DND-41 (cell line): ENCODE data around the gene KHK.

Experiments used
- ATAC-seq: fragments of 200-7000 bp; cut with Tn5 transposase; 3 replicates; pipeline ENCODE4 v1.9.1; 2021; ENCODE audit warnings: low read depth; ENCODE audit not compliant: insufficient read depth
- DNase-seq: peaks from one replicate; pipeline ENCODE4 v3.0.0-alpha.2; 2020
- H2AFZ ChIP-seq: 2 replicates; pipeline ENCODE4 v1.6.0; 2012; ENCODE audit warnings: low read depth, low read length
- H3K27ac ChIP-seq: 2 replicates; pipeline ENCODE4 v1.5.1; 2012; ENCODE audit warnings: low read length, inconsistent platforms
- H3K27me3 ChIP-seq: fragments of 200-600 bp; sonication (generic); 2 replicates; pipeline ENCODE4 v1.6.0; 2012; ENCODE audit warnings: low read length, mild to moderate bottlenecking, inconsistent platforms; ENCODE audit not compliant: insufficient read depth, poor library complexity
- H3K36me3 ChIP-seq: 2 replicates; pipeline ENCODE4 v1.5.1; 2012; ENCODE audit warnings: low read length, inconsistent platforms; ENCODE audit not compliant: insufficient read depth
- H3K4me1 ChIP-seq: 2 replicates; pipeline ENCODE4 v1.5.1; 2012; ENCODE audit warnings: mild to moderate bottlenecking, low read length; ENCODE audit not compliant: insufficient read depth
- H3K4me2 ChIP-seq: 2 replicates; pipeline ENCODE4 v1.6.0; 2012; ENCODE audit warnings: mild to moderate bottlenecking, moderate library complexity, low read length, inconsistent platforms; ENCODE audit not compliant: insufficient read depth
- H3K4me3 ChIP-seq, 2 experiments: fragments of 200-600 bp in 1 of 2; shearing (Covaris generic) in 1 of 2; 2 replicates each; pipeline ENCODE4 v1.5.1; 2012 to 2016; ENCODE audit warnings: inconsistent platforms in 2 of 2, low read length in 2 of 2, mild to moderate bottlenecking in 2 of 2, low read depth in 1 of 2, moderate library complexity in 1 of 2
- H3K79me2 ChIP-seq: 2 replicates; pipeline ENCODE4 v1.6.0; 2012; ENCODE audit warnings: low read length, inconsistent platforms; ENCODE audit not compliant: insufficient read depth
- H3K9ac ChIP-seq: 2 replicates; pipeline ENCODE4 v1.6.0; 2012; ENCODE audit warnings: low read depth, mild to moderate bottlenecking, inconsistent platforms, low read length, moderate library complexity
- H3K9me3 ChIP-seq: 2 replicates; pipeline ENCODE4 v1.5.1; 2012; ENCODE audit warnings: low read length, moderate library complexity, mild to moderate bottlenecking, inconsistent platforms; ENCODE audit not compliant: insufficient read depth, severe bottlenecking
- H4K20me1 ChIP-seq: 2 replicates; pipeline ENCODE4 v1.6.0; 2012; ENCODE audit warnings: low read length; ENCODE audit not compliant: insufficient read depth
- CTCF ChIP-seq: IDR thresholded peaks from 2 replicates; pipeline ENCODE4 v1.5.1; 2012; ENCODE audit warnings: borderline replicate concordance, low read length, moderate library complexity, mild to moderate bottlenecking; ENCODE audit not compliant: poor library complexity, severe bottlenecking; ENCODE audit errors: extremely low read depth
- EZH2 ChIP-seq: IDR thresholded peaks from 3 replicates; pipeline ENCODE4 v1.6.1; 2012; ENCODE audit warnings: borderline replicate concordance, low read depth, mild to moderate bottlenecking, moderate library complexity, low read length, inconsistent platforms; ENCODE audit not compliant: severe bottlenecking

Gene KHK

DNA sequence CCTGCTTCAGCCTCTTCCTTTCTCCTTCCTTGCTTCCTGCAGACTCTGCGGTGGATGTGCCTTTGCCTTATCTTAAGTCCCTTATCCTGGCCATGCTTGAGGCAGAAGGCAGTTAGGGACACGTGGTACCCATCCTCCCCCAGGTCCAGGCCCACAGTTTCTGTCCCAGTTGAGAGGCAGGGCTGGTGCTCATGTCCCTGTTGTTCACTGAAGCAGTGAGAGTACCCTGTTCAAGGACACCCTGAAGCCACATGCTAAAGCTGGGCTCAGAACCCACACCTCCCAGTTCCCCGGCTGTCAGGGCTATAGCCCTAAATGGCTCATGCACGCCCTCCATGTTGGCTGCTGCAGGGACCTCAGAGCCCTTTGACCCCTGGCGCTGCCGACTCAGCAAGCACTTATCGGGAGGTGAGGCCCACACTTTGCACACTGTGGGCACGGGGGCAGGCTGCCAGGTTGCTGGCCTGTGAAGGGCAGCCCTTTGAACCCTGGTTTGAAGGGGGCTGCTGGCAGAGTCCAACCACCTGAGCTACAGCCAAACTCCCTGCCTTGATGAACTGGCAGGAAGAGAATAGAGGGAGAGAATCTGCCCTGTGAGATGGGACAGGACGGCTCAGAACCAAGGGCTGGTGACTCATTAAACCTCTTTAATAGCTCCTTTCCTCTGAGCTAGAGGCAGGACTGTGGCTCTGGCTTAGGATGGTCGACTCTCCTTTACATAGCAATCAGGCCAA lies 6.3 kb downstream of the KHK start:
- no peak overlapping the region for H3K4me2 ChIP-seq
- H2AFZ ChIP-seq, result no peak overlapping the region
- H3K36me3 ChIP-seq, result no peaks in the 10 kb centered on the region
- H3K79me2 ChIP-seq, result no peaks in the 10 kb centered on the region
- no peaks in the 10 kb centered on the region for H3K27me3 ChIP-seq
- H4K20me1 ChIP-seq, result no peaks in the 10 kb centered on the region
- H3K27ac ChIP-seq, result no peak overlapping the region
- no peak for DNase-seq
- peaks cover 17% of the 10 kb centered on the region for H3K4me1 ChIP-seq
- no peak overlapping the region for H3K9ac ChIP-seq
- no peak for TF ChIP-seq EZH2
- no peak for TF ChIP-seq CTCF
- H3K4me3 ChIP-seq, result no peak overlapping the region
- ATAC-seq, result no peak
- H3K9me3 ChIP-seq, result no peaks in the 10 kb centered on the region

GRCh38 chr2:27093430-27094352 lies 7.1 kb downstream of the KHK start:
- no peak overlapping the region for H3K4me2 ChIP-seq
- H3K36me3 ChIP-seq, result no peaks in the 10 kb centered on the region
- H3K79me2 ChIP-seq, result no peaks in the 10 kb centered on the region
- no peak overlapping the region for H3K9ac ChIP-seq
- no peak for TF ChIP-seq EZH2
- no peak for TF ChIP-seq CTCF
- no peak overlapping the region for H3K27ac ChIP-seq
- ATAC-seq (no peak), DNase-seq (no peak)
- H4K20me1 ChIP-seq, result no peaks in the 10 kb centered on the region
- no peaks in the 10 kb centered on the region for H3K27me3 ChIP-seq
- no peaks in the 10 kb centered on the region for H3K9me3 ChIP-seq
- H3K4me3 ChIP-seq, result no peak overlapping the region
- peaks cover 10% of the 10 kb centered on the region for H3K4me1 ChIP-seq
- no peak overlapping the region for H2AFZ ChIP-seq

DNA sequence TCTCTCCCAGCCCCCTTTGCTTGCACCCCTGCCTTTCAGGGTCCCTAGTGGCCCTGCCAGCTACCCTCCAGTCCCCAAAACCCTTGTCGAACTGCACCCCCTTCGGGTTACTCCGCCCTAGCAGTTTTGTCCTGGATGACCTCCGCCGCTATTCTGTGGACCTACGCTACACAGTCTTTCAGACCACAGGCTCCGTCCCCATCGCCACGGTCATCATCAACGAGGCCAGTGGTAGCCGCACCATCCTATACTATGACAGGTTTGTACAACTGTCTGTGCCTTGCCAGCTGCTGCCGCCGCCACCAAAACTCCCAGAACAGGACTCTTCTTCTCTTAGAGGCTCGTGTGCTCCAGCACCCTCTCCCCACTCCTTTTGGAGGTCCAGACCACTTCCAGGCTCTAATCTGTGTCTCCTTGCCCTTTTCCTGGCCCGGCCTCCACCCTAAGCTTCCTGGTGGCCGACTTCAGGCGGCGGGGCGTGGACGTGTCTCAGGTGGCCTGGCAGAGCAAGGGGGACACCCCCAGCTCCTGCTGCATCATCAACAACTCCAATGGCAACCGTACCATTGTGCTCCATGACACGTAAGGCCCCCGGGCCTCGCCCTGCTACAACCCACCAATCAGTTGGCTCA lies 7.9 kb downstream of the KHK start:
- Histone ChIP-seq H3K4me2 (no peak overlapping the region), H3K4me1 (peaks cover 2% of the 10 kb centered on the region; the same call in 1 of the 2 replicates), H3K9ac (no peak overlapping the region), H3K36me3 (0 out of 2 replicates have a peak, but pooled peaks cover 2% of the 10 kb centered on the region), H4K20me1 (0 out of 2 replicates have a peak, but pooled peaks cover 3% of the 10 kb centered on the region), H3K79me2 (no peaks in the 10 kb centered on the region), H3K9me3 (no peaks in the 10 kb centered on the region), H2AFZ (no peak overlapping the region), H3K4me3 (no peak overlapping the region), H3K27me3 (no peaks in the 10 kb centered on the region), H3K27ac (no peak overlapping the region)
- DNase-seq, result no peak
- TF ChIP-seq CTCF (no peak), EZH2 (no peak)
- no peak for ATAC-seq
